T-helper 9 cell (primary cell): ENCODE results near the gene TGFBR3.

Experiments used
- DNase-seq: peaks from one replicate; pipeline ENCODE4 v3.0.0-alpha.2; 2020

Gene TGFBR3

GRCh38 chr1:91707114-91707889, 178.6 kb downstream of the TGFBR3 start:
- no peak for DNase-seq

GRCh38 chr1:91706140-91706957, 179.6 kb downstream of the TGFBR3 start:
- no peak for DNase-seq

- DNase-seq: no peak
These were observed 181.2 kb downstream of the TGFBR3 start for GRCh38 chr1:91704746-91705145.

DNA sequence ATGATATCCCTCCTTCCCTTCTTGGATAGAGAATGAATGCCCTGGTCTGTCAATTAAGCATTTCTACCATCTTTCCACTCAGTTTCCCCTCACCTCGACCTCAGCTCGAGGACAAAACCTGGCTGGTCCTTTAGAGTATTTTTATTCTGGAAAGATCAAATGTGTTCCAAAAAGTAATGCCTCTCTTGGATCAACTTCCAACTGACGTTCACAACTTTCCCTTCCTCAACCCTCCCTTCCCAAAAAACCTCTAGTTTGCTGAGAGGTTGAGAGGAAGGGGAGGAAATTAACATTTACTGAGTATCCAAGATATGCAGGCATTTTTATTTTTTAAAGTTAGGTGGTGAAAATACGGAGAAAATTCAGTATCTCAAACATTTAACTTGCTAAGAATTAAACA, 182.9 kb downstream of the TGFBR3 start:
- DNase-seq: no peak

DNA sequence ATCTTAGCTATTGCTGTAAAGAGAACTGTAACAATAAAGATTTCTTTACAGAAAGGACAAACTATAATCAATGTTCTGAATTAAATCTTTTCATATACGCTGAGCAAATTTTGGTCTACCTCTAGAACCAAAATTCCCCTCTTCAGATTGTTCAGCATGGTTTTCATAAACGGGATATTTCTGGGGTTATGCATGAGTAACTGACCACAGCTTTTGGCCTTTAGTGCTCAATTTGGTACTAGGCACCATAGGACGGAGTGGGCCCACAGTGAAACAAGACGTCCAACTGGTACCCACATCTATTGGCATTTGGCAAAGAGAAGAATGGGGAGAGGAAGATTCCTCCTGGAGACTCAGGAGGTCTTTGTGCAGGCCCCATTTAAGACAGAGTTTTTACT, 184.5 kb downstream of the TGFBR3 start:
- no peak for DNase-seq

DNA sequence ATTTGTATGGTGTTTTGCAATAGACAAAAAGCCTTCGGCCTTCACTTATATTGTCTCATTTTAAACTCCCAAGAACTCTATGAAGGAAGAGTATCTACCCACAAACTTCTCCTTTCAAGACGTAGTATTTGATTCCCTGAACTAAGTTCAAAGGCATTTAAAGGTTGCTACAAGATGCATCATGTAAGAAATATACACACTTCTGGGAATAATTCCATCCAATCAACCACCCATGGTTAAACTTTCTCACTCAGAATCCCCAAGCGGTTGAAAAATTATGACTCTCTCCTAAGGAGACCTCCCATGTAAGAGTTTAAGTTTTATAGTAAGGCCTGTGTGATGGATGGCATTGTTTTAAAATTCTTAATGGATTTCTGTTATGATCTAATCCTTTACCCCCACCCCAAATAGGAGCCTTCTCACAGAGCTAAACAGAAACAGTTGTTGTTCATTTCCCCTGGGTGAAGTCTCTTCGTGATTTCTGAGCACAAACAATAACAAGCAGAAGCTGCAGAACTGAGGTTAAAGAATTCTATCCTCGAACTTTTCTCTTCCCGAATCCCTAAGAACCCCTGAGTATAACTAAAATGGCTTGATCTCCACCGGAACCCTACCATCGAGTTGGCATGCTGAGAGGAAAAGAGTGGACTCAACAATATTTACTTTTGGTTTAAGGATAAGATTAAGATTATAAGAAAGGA, 185.0 kb downstream of the TGFBR3 start:
- DNase-seq: no peak

- DNase-seq: no peak
These were observed 185.6 kb downstream of the TGFBR3 start for GRCh38 chr1:91700332-91700731.

DNA sequence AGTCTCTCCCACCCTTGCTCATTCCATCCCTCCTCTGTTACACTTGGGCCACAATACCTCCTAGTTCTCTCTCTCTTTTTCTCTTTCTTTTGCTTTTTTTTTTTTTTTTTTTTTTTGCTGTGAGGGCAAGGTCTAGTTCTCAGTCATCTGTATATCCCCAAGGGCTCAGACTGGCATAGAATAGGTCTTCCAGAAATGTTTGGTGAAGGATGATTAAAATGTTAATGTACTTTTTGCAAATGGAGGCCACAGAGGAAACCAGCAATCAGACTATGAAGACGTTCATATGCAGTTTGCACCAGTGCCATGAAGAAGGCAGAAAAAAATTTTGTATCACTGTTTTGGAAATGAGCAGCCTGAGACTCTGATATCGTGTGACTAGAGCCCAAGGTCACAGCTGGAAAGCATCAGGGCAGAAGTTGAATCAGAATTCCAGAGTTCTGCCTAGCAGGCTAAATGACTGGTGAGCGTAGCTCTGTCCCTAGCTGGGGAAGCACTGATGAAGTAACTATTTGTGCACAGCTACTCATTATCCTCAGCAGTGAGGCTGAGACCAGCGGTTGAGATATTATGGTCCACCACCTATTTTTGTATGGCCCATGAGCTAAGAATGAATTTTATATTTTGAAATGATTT, 186.5 kb downstream of the TGFBR3 start:
- DNase-seq: no peak

GRCh38 chr1:91697861-91698260, 188.1 kb downstream of the TGFBR3 start:
- no peak for DNase-seq

DNA sequence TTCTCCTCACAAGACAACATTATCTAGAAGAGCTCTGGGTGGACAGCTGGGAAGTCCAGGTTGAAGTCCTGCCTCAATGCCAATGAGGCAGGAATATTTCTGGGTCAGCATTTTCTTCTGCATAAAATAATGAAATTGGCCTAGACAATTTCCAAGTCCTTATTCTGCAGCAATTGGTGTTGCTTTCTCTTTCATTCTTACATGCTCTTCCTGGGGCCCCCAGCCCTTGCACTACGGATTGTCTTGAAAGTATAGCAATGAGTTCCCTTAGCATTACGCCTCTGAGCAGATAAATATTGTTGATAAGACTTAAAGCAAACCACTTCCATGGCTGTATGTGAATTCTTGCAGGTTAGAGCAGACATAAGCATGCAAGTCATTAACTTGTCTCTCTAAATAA, 188.5 kb downstream of the TGFBR3 start:
- no peak for DNase-seq

DNA sequence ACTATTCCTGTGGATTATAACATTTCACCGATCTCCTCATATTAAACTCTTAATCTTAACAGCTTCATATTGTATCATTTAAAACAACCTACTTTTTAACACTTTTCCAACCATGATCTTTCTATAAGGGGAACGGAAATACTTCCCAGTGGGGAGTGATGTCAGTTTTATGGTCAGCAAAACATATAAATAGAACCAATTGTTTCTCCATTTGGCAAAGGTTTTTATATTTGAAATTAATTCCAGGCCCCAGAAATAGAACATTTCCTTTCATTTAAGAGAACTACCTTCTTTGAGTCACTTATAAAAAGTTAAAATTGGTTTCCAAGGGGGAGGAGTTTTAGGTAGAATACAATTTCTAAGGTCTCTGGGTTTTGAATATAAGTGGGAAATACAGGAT, 189.6 kb downstream of the TGFBR3 start:
- DNase-seq: no peak

GRCh38 chr1:91693557-91693956, 192.4 kb downstream of the TGFBR3 start:
- DNase-seq: no peak

DNA sequence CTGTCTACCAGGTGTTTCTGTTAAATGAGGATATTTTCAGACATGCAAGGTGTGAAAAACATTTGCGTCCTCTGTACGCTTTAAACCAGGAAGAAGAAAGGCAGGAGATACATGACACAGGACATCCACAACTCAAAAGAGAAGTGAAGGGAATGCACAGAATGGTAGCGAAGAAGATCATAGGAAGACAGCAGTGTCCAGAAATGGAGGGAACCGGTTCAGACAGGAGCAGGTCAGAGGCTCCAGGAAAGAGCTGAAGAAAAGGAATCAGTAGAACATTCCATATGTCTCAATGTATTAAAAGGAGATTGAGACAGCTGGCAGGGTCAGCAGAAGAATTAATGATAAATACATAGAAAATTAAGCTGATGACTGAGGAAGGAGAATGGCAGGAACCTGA, 194.4 kb downstream of the TGFBR3 start:
- no peak for DNase-seq

DNA sequence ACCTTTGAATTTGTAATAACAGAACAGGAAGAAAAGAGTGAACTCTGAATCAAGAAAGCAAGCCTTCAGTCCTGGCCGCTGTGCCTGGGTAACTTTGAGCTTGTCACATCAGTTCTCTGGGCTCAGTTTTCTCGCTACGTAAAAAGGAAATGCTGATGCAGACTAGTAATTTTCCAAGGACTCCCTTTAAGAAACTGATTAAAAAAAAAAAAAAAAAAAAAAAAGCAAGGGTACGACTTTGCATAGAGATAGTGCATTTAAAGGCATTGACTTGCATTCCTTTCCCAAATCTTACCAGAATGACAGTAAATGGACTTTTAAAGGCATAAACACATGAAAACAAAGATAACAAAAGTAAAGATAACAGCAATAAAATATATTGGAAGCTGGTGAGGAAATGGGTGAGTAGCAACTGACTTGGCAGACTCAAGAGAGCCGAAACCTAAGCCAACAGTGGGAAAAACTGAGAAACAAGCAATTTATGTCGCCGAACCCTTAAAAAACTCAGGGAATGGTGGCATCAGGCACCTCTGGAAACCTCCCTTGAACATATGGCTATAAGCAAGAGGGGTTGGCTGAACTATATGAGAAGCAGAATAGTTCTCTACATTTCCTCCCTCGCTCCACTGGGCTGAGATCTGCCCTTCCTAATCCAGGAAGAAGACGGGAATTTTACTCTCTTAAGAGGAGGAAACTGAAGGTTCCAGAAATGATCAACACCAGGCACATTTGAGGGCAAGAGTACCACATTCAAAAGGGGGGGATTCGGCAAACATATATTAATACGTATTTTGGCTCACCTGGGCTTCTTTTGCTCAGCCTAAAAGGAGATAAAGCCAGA, 196.1 kb downstream of the TGFBR3 start:
- DNase-seq: no peak

- no peak for DNase-seq
These were observed 198.5 kb downstream of the TGFBR3 start for GRCh38 chr1:91687452-91687851.

DNA sequence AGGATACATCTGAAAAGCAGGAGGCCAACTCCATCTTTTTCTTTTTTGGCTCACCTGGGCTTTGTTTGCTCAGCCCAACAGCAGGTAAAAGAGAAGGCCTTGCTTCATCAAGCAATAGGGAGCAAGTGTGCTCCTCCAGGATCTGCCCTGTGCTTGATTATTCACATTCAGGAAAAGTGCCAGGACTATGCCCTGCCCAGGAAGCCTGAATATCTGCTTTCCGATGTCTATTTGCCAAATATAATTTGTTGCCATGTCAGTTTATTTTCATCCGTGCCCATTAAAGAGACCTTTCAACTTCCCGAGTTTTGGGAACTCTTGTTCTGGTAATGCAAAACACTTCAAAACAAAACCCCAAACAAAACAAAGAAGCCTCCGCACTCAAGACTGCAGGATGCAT, 200.0 kb downstream of the TGFBR3 start:
- DNase-seq: no peak

GRCh38 chr1:91684481-91685196, 201.3 kb downstream of the TGFBR3 start:
- no peak for DNase-seq

DNA sequence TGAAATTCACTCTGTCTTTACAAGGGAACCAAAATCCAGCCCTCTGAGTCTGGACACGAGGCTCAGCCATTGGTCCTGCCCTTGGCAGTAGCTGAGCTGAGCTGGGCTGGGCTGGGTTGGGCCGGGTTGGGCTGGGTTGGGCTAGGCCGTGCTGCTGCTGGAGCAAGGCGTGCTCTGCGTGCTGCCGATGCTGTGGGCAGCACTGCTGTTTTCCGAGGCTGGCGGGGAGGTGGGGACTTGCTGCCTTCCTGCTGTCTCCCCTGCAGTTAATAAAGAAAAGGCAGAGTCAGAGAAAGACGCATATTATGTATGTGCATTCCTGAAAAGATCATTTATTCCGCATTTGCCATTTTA, 202.4 kb downstream of the TGFBR3 start:
- no peak for DNase-seq

GRCh38 chr1:91682882-91683597, 202.9 kb downstream of the TGFBR3 start:
- DNase-seq: no peak

GRCh38 chr1:91680556-91681155, 205.3 kb downstream of the TGFBR3 start:
- no peak for DNase-seq
